IPS DF 6.9 (cell line): ENCODE measurements around the gene OR13J1.

ENCODE experiments used
- DNase-seq: peaks from one replicate; pipeline ENCODE4 v3.0.0-alpha.2; 2013; ENCODE audit warnings: low read depth, low spot score
- H3K27ac ChIP-seq: one replicate; pipeline ENCODE4 v1.5.1; 2013; ENCODE audit warnings: low read length, control low read depth
- H3K27me3 ChIP-seq: 2 replicates; pipeline ENCODE4 v1.6.1; 2013; ENCODE audit warnings: mild to moderate bottlenecking, low read length; ENCODE audit not compliant: control insufficient read depth, insufficient read depth
- H3K36me3 ChIP-seq: 2 replicates; pipeline ENCODE4 v1.6.1; 2013; ENCODE audit warnings: low read length; ENCODE audit not compliant: control insufficient read depth, insufficient read depth
- H3K4me1 ChIP-seq: 2 replicates; pipeline ENCODE4 v1.6.1; 2013; ENCODE audit warnings: low read length; ENCODE audit not compliant: control insufficient read depth, insufficient read depth
- H3K4me3 ChIP-seq: 2 replicates; pipeline ENCODE4 v1.5.1; 2013; ENCODE audit warnings: mild to moderate bottlenecking, low read length
- H3K9me3 ChIP-seq: 2 replicates; pipeline ENCODE4 v1.6.1; 2013; ENCODE audit warnings: low read length, inconsistent platforms; ENCODE audit not compliant: control insufficient read depth, insufficient read depth
- WGBS: extraction: QIAGEN DNeasy Blood & Tissue Kit; methylation state at CpG from one replicate; pipeline ENCODE4 v1.1.7; 2013; ENCODE audit warnings: mixed read lengths, missing lambda C conversion rate; ENCODE audit not compliant: insufficient read length, insufficient coverage; 5-methylcytosine and 5-hydroxymethylcytosine counted together

The OR13J1 gene

GRCh38 chr9:35842020-35842745, 28.0 kb downstream of the OR13J1 start:
- Histone ChIP-seq H3K27ac (no peak overlapping the region), H3K36me3 (0 out of 2 replicates have a peak, but pooled peaks cover 3% of the 10 kb centered on the region), H3K4me1 (peaks cover 8% of the 10 kb centered on the region), H3K4me3 (no peak overlapping the region), H3K27me3 (no peaks in the 10 kb centered on the region), H3K9me3 (no peaks in the 10 kb centered on the region)
- WGBS = no CpG with 5 or more reads among the region's 17 CpGs
- no peak for DNase-seq

GRCh38 chr9:35841645-35841900, 28.6 kb downstream of the OR13J1 start:
- DNase-seq = no peak
- peaks cover 5% of the 10 kb centered on the region for H3K4me1 ChIP-seq
- H3K27ac ChIP-seq = no peak overlapping the region
- no CpG with 5 or more reads among the region's 5 CpGs for WGBS
- no peaks in the 10 kb centered on the region for H3K36me3 ChIP-seq
- no peaks in the 10 kb centered on the region for H3K9me3 ChIP-seq
- no peak overlapping the region for H3K4me3 ChIP-seq
- H3K27me3 ChIP-seq = no peaks in the 10 kb centered on the region

GRCh38 chr9:35840881-35841644, 29.1 kb downstream of the OR13J1 start:
- peaks cover 2% of the 10 kb centered on the region; the same call in 1 of the 2 replicates for H3K4me1 ChIP-seq
- no peak for DNase-seq
- H3K9me3 ChIP-seq = no peaks in the 10 kb centered on the region
- no peaks in the 10 kb centered on the region for H3K36me3 ChIP-seq
- WGBS = no CpG with 5 or more reads among the region's 15 CpGs
- H3K4me3 ChIP-seq = no peak overlapping the region
- H3K27ac ChIP-seq = no peak overlapping the region
- H3K27me3 ChIP-seq = no peaks in the 10 kb centered on the region

- H3K36me3 ChIP-seq = no peaks in the 10 kb centered on the region
- no peaks in the 10 kb centered on the region for H3K9me3 ChIP-seq
- WGBS = no CpG with 5 or more reads among the region's 5 CpGs
- no peak for DNase-seq
- no peaks in the 10 kb centered on the region for H3K27me3 ChIP-seq
- no peak overlapping the region for H3K4me3 ChIP-seq
- peaks cover 2% of the 10 kb centered on the region; the same call in 1 of the 2 replicates for H3K4me1 ChIP-seq
- H3K27ac ChIP-seq = no peak overlapping the region
Measured at GRCh38 chr9:35839926-35840325, 30.3 kb downstream of the OR13J1 start.

GRCh38 chr9:35836595-35836994, 33.6 kb downstream of the OR13J1 start:
- Histone ChIP-seq H3K9me3 (no peaks in the 10 kb centered on the region), H3K4me1 (no peaks in the 10 kb centered on the region), H3K27me3 (no peaks in the 10 kb centered on the region), H3K36me3 (no peaks in the 10 kb centered on the region), H3K27ac (no peak overlapping the region), H3K4me3 (no peak overlapping the region)
- no CpG with 5 or more reads among the region's 5 CpGs for WGBS
- no peak for DNase-seq

GRCh38 chr9:35835766-35836165, 34.4 kb downstream of the OR13J1 start:
- DNase-seq = no peak
- Histone ChIP-seq H3K9me3 (no peaks in the 10 kb centered on the region), H3K4me1 (no peaks in the 10 kb centered on the region), H3K4me3 (no peak overlapping the region), H3K27me3 (no peaks in the 10 kb centered on the region), H3K27ac (no peak overlapping the region), H3K36me3 (no peaks in the 10 kb centered on the region)
- WGBS = no CpG with 5 or more reads among the region's 2 CpGs

GRCh38 chr9:35835216-35835632, 35.0 kb downstream of the OR13J1 start:
- H3K36me3 ChIP-seq = no peaks in the 10 kb centered on the region
- H3K27ac ChIP-seq = no peak overlapping the region
- H3K4me1 ChIP-seq = no peaks in the 10 kb centered on the region
- no peak for DNase-seq
- no peak overlapping the region for H3K4me3 ChIP-seq
- H3K9me3 ChIP-seq = no peaks in the 10 kb centered on the region
- no CpG with 5 or more reads among the region's 3 CpGs for whole genome bisulfite sequencing
- no peaks in the 10 kb centered on the region for H3K27me3 ChIP-seq

- Histone ChIP-seq H3K36me3 (no peaks in the 10 kb centered on the region), H3K9me3 (no peaks in the 10 kb centered on the region), H3K27me3 (no peaks in the 10 kb centered on the region), H3K4me3 (no peak overlapping the region), H3K27ac (no peak overlapping the region), H3K4me1 (no peaks in the 10 kb centered on the region; the same call in 1 of the 2 replicates)
- 100% methylated on average over 1 of the region's 14 CpGs for WGBS
- no peak for DNase-seq
Measured at GRCh38 chr9:35834260-35835215, 35.7 kb downstream of the OR13J1 start.

- no CpG with 5 or more reads among the region's 5 CpGs for whole genome bisulfite sequencing
- Histone ChIP-seq H3K36me3 (no peaks in the 10 kb centered on the region), H3K4me3 (no peak overlapping the region), H3K9me3 (no peaks in the 10 kb centered on the region), H3K27me3 (no peaks in the 10 kb centered on the region), H3K4me1 (no peaks in the 10 kb centered on the region; the same call in 1 of the 2 replicates), H3K27ac (no peak overlapping the region)
- no peak for DNase-seq
Measured at GRCh38 chr9:35832814-35833213, 37.4 kb downstream of the OR13J1 start.

GRCh38 chr9:35831040-35831439, 39.2 kb downstream of the OR13J1 start:
- no peaks in the 10 kb centered on the region for H3K27me3 ChIP-seq
- no peaks in the 10 kb centered on the region for H3K9me3 ChIP-seq
- H3K36me3 ChIP-seq = no peaks in the 10 kb centered on the region
- no CpG with 5 or more reads among the region's 4 CpGs for WGBS
- no peak for DNase-seq
- no peak overlapping the region for H3K27ac ChIP-seq
- H3K4me3 ChIP-seq = no peak overlapping the region
- no peaks in the 10 kb centered on the region; the same call in 1 of the 2 replicates for H3K4me1 ChIP-seq
